T-helper 1 cell (primary cell): ENCODE results near the gene HES5.

Source experiments
- DNase-seq, 5 donors: peaks; one replicate each; pipeline ENCODE4 v3.0.0-alpha.2; 2012 to 2020

HES5 gene

DNA sequence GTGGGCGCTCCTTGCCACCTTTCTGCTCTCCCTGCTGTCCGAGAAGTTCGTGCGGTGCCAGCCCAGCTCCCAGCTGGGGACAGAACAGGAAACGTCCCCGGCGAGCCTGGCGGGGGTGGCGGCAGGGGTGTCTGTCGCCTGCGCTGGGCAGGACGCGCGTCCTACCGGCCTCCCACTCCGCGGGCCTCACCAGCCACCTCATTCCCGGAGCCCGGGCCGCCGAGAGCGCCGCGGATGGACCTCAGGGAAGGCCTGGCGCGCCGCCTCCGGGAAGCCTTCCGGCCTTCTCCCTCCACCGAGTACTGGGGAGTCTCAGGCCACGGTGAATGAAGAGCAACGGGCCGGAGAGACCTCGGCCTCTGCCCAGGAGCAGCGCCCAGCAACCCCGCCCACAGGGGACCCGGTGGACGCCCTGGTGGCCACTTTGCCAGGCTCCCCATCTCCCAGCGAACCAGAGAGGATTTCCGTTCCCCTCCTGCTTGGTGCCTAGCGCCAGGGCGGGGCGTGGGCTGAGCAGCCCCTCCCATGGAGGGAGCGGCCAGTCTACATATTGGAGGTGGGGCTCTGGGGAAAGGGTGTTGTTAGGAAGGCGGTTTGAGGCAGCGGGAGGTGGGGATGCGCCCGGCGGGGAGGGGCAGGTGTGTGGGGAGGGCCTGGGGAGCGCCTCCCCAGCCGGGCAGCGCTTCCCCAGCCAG is 16.6 kb upstream of the HES5 start:
- DNase-seq = peak; percentile 71 to 95 (median 83)

DNA sequence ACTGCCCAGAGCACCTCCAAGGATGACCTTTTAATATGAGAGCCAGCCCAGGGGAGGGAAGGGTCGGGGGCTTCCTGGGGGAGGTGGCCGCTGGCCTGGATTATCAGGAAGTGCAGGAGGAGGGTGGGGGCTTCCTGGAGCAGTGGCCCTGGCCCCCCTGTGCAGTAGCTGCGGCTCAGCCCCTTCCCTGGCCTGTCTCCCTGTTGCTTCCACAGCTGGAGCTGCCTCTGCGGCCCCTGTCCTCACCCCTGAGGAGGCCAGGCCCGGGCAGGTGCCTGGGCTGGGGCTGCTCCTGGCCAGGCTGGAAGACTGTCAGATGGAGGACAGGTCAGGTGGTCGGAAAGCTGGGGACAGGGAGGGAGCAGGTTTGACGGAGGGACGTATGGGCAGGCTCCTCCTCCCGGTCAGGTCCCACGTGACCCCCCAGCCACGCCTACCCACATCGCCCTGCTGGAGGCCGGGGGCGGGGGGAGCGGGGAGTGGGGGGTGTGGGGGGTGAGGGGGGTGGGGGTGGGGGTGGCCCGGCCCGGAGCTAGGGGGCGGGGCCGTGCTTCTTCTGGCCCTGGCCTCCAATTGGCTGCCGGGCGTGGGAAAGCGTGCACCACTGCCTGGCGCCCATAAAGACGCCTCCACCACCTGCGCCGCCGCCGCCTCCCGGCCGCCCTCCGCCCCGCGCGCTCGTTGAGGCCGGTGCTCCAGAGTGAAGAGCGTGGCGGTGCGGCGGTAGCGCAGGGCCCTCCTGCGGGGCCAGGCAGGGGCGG is 15.9 kb upstream of the HES5 start:
- DNase-seq = peak; percentile 86 to 93 (median 87)

DNA sequence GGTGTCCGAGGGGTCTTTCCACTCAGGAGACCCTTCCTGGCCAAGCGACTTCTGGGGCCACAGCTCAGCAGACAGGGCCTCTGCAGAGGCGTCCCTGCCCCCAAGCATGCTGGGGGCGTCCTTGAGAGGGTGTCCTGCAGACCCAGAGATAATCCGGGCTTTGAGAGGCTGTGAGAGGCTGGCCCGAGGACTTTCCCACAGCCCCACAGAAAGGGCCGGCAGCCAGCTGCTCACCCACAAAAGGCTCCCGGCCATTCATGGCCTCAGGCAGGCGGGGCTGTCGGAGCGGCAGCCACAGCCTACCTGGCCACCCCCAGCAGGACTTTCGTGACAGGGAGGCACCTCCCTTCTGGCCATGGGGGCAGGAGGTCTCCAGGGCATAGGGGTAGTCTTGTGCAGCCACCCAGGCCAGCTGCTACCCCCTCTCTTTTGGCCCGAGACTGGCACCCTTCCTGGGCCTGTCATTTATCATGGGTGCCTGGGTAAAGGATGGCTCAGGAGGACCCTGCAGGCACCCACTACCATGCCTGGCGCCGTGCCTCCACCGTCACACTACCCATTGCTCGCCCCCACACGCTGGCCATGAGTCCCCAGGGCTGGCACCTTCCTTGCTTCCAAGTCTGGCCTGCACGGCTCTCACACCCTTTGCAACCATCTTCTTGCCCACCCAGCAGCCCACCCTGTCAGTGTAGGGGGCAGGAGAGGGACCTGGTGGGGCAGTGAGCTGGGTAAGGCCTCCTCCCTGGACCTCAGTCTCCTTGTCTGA is 15.0 kb upstream of the HES5 start:
- no peak for DNase-seq

DNA sequence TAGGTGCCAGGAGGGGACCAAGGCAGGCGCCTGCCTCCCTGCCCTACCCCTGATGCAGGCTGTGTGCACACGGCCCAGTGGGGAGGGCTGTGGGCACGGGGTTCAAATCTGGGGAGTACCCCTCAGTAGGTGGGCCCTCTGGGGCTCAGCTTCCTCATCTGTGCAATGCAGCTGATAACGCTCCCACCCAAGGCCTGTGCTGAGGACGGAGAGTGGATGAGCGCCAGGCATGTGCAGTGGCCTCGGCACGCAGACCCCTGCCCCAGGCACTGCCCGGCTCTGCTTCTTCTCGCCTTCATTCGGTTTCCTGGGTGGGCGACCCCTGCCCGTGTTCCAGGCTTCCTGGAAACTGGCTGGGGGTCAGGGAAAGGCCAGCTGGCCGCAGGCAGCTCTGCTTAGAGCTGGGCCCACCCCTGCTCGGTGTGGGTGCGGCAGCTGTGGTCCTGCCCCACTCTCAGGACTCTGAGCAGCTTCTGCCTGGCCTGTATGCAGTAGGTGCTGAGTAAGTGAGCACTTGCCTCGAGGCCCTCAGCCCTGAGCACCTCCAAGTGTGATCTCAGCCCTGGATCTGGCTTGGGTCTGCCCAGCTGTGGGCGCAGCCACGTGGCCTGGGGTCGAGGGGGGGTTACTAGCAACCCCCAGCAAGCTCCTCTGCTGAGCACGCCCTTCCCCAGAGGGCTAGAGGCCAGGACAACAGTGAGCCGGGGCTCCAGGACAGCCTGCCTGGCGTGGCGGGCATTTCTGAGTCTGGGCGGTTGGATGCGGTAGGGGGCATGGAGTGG is 14.2 kb upstream of the HES5 start:
- DNase-seq = no peak

DNA sequence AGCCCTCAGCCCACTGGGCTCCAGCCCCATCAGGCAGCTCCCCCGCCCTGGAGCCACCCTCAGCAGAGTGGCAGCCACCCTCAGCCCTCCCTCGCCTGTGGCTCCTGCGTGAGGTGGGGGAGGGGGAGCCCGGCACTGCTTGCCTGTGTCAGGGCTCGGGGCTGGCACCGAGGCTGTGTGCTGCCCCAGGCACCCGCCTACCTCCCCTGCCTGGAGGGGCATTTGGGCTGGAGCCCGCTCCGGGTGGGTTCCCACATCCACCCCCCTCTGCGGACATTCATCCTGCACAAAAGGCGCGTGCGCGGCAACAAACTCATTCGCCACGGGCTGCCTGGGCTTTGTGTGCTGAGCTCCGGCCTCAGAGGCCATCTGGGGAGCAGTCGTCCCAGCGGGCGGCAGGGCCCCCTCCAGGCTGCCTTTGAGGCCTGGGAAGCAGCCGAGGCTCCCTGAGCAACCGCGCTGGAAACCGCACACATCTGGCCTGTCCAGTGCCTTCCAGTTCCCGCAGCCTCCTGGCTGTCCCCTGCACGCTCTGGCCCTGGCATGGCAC is 13.6 kb upstream of the HES5 start:
- DNase-seq = peak in 3 of 5 donors; percentile 20 to 46 (median 30)

DNA sequence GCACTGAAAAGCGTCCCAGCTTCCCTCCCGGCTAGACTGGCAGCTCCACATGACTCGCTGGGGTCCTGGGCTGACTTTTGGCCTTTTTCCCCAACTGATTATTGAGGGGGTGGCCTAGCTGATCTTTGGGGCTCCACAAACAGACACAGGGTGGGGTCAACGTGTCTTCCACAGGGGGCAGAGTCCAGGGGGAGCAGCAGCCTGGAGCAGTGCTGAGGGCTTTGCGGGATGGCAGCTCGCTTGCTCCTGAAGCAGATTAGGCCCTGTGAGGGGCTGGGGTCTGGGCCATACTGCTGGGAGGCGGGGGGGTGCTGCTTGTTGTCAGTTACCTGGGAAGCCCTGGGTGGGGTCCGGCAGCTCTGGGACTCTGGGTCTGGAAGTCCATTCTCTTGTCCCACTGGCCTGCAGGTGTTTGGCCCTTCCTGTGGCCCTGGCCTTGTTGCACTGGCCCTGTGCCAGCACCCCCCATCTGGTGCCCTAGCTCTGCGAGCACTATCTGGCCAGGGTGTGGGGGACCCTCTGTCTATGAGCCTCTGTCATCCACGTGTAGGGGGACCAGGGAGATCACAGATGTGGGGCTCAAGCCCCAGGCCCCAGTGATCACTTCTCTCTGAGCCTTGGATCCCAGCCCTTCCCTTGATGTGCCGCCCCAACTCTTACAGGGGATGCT is 12.3 kb upstream of the HES5 start:
- DNase-seq = no peak

DNA sequence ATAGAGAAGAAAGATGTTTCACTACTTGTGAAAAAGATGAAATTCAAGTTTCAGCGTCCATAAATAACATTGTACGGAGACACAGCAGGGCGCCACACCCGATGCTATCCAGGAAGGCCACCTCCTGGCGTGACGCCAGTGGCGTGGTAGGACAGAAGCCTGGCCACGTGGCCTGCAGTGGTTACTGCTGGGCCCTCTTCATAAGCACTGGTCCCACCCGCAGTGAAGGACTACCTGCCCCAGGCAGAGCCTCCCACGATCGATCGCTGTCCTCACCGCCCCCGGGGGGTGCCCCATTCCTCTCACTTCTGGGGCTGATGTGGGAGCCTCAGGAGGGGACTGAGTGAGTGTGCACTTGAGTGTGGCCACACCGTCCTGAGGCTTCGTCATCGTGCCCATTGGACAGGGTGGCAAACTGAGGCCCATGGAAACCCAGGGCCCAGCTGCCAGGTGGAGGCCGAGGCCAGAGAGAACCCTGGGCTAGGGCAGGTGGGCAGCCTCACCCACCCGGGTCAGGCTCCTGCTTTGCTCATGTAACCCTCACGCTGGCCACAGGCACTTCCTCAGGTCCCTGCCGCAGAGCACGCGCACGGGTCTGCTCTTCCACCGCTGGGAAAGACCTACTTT is 11.7 kb upstream of the HES5 start:
- DNase-seq = no peak

DNA sequence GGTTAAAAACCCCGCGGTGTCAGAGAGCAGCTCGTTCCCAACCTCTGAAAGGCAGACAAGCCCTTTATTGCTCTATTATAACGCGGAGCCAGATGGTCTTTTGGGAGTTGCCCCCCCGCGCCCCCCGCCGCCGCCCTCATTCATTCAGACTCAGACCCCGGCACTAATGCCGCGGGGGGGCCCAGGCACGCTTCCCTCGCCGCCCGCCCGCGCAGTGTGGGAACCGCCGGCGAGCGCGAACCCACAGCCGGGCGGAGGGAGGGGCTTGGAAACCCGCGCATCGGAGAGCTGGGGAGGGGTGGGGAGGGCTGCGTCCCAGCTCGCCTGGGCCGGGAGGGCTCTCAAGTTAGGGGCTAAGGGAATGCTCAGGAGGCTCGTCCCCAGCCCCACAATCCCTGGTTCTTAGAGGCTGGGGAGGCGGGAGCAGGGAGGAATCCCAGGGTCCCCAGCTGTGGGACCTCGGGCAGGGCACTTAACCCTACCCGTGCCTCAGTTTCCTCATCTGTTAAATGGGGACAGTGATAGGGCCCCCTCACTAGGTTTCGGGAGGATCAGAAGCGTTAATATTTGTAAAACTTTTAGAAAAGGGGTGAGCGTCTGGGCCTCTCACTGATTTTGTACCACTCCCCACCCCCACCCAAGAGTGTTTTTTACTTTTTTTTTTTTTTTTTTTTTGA is 10.9 kb upstream of the HES5 start:
- DNase-seq = no peak

DNA sequence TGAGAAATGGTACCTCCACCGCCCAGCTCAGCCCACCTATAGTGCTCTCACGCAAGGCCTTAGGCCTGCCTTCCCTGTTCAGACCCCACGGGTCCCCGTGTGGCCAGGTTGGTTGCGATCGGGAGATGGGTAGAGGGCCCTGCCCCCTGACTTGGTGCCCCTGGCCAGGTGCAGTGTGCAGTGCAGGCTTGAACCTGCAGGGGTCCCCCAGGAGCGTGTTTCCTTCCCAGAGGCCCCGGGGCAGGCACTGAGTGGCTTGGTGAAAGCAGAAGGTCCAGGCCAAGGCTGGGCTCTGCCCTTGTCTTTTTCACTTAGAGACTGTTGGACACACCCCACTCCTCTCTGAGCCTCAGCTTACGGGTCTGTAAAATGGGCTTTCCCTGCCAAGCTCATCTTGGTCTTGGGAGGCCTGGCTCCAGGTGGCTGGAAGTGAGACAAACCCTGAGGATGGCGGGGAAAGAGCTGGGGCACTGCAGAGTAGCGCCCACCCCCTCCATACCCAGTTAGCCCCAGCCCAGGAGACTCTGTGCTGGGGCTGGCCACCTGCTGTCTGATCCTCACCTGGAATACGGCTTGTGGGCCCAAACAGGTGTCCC is 9.3 kb upstream of the HES5 start:
- DNase-seq = no peak

DNA sequence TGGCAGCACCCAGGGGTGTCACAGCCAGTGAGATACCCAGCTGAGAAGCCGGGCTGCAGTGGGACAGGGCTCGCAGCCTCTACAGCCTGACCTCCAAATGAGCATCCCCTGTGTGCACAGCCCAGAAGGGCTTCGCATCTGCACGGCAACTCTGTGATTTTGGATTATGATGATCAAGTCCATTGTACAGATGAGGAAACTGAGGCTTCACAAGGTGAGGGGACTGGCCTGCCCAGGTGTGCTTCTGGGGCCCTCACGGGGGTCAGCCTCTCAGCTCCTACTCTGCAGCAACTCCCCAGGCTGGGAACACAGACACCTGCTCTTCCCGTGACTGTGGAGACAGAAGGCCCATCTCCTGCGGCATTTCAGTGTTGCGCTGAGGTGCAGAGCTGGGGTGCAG is 8.8 kb upstream of the HES5 start:
- no peak for DNase-seq

DNA sequence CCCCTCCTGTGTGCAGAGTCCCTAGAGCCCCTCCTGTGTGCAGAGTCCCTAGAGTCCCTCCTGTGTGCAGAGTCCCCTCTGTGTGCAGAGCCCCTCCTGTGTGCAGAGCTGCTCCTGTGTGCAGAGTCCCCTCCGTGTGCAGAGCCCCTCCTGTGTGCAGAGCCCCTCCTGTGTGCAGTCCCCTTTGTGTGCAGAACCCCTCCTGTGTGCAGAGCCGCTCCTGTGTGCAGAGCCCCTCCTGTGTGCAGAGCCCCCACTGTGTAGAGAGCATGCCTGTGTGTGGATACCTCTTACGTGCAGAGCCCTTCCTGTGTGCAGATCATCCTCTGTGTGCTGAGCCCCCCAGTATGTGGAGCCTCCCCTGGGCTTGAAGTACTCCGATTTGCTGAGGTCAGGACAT is 8.3 kb upstream of the HES5 start:
- no peak for DNase-seq

DNA sequence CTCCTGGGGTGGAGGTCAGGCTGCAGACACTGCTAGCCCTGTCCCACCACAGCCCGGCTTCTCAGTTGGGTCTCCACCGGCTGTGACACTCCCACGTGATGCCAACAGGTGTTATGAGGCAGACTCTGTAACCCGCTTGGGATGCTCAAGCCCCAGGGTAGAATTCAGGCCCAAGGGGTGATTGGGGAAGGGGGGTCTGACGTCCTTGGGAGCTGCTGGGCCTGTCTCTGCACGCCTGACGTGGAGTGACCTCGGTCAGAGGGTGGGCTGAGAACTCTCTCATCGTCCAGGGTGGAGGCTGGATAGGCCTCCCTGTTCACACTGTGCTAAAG is 7.7 kb upstream of the HES5 start:
- DNase-seq = no peak

DNA sequence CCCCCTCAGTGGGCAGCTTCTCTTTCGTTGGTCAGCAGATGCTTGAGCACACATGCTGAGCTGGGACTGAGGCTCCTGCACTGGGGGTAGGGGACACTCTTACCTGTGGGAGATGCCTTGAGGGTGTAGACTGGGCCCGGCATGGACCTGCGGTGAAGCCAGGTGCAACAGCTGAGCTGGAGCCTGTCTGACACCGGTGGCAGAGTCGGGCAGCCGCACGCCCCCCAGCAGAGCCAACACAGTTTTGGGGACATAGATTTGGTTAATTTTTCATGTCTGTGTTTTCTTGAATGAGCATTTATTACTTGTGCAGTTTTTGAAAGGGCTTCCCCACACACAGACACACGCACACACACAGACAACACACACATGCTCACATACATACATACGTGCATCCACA is 5.9 kb upstream of the HES5 start:
- no peak for DNase-seq

DNA sequence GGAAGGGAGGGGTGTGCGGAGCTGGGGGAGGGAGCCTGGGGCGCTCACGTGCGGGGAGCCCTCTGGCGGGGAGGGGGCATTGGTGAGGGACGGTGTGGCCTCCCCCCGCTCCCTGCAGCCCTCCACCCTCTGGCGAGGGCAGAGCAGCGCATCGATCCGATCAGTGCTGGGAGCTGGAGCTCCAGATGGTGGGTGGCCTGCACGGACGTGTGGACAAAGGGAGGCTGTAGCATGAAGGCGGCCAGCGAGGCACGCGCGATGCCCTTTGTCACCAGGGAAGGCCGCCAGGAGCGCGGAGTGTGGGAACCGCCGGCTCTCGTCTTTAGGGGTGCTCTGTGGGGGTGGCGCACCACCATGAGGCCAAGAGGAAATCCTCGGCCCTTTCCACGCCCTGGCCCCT is 5.4 kb upstream of the HES5 start:
- DNase-seq = no peak

DNA sequence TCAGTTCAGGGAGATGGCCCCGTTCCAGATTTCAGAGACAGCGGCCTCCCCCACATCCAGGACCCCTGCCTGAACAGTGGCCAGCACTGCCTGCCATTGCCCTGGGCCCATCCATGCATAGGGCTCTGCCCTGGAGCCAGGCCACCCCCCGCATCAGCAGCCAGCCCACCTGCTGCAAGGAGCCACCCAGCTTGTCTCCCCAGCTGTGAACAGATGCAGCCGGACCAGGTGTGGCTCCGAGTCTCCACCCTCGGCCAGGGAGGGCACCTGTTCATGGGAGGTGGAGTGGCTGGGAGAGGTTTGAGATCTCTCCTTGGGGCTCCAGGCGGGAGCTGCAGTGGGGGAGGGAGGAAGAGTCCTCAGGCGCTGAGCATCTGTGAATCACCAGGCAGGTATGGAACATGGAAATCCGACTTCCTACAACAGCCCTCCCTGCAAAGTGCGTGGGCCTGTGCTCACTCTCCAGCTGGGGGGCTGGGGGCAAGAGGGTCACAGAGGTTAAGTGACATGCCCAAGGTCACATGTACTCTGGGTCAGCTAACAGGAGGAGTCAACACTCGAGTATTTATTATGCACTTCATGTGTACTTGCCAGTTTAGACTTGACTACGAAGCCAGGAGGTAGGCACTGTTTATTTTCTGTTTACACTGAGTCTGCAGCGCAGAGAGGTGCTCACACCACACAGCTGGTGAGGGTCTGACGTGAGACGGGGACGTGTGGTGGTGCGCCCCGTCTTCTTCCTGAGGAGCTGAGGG is 4.8 kb upstream of the HES5 start:
- no peak for DNase-seq

DNA sequence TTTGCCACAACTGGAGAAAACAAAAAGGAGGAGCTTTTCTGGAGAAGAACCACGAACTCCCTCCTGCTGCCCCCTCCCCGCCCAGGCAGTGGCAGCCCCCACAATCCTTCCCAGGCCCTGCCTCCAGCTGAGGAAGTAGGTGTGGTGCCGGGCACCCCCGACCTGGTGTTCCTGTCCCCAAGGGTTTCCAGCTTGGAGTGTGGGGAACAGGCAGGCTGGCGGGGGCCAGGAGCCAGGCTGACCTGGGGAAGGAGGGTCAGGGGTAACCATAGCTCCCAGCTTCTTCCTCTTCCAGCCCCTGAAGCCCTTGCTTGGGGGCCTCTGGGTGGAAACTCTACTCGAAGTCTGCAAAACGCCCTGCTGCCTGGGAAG is 4.2 kb upstream of the HES5 start:
- DNase-seq = no peak

DNA sequence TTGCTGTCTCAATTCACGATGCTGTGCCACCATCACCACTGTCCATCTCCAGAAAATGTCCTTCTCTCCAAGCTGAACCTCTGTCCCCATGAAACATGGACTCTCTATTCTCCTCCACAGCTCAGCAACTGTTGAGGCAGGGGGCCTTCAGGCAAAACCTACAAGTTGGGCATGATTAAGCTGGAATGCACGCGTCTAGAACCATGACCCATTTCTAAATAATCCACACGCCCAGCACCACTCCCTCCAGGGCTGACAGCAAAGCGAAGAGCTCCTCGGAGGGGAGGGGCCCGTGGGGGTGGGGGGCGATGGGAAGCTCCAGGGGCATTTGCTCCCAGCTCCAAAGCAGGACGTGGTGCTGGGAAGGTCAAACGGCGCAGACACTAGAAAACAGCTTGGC is 3.3 kb upstream of the HES5 start:
- no peak for DNase-seq

DNA sequence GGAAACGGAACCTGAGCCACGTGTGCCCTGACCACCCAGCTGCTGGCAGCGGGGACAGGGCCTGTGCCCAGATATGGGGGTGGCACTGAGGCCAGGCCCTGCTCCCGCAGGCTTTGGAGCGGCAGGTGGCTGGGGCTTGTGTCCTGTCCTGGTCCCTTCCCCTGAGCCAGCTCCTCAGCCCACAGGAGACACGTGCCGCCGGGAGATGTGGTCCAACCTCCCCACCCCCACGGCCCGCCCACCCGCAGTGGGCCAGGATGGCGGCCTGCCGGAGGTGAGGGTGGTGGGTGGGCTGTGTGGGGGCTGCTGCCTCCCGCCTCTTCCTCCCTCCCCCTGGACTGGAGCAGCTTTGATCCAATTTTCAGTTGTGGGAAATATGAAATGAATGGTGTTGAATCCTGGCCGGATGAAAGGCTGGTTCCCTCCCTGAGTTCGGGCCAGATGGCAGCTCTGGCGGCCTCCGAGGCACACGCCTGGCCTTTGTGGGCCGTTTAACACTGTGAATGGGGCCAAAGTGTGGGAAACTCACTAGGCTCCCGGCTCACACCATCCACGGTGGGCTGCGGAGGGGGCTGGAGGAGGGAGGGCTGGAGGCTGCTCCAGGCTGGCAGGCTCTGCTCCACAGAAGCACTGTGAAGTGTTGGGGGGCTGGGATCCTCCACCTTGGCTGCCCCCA is 2.6 kb upstream of the HES5 start:
- no peak for DNase-seq
